Measurements from ENCODE around the gene FIGNL1. TPM values are rescaled to one million over a fixed set of nuclear protein-coding genes. Genes with fewer than 3 reads are reported as not detected.
A peak's percentile ranks its signal among the peaks of the same experiment; 100 is the strongest.

The FIGNL1 gene
- 3.4 TPM for total RNA-seq
- long read RNA-seq, partial matches to known transcripts, result 0 of 9 reads
- long read RNA-seq, other reads (novel, unspliced or antisense), result 5 of 9 reads

- peak; percentile 91 for DNase-seq
- intact Hi-C loops (cut with DNase I), result no loop called here
- ATAC-seq (ENCODE audit: poor library complexity), result peak; percentile 100
These were observed at the start of gene FIGNL1 for GRCh38 chr7:50449881-50450589. FIGNL1 (minus strand) TSS chr7:50450350; CDS start chr7:50447287, 3,063 bp downstream.

- DNase-seq, result no peak
- ATAC-seq (ENCODE audit: poor library complexity), result no peak
- intact Hi-C loops (cut with DNase I), result no loop called here
These were observed 48.9 kb upstream of the FIGNL1 start for GRCh38 chr7:50499092-50499491.

GRCh38 chr7:50497968-50498367 is 47.8 kb upstream of the FIGNL1 start:
- ATAC-seq (ENCODE audit: poor library complexity) (peak; percentile 25), DNase-seq (no peak)
- intact Hi-C loops (cut with DNase I), result no loop called here

GRCh38 chr7:50497068-50497642 is 47.0 kb upstream of the FIGNL1 start:
- peak; percentile 57 for ATAC-seq (ENCODE audit: poor library complexity)
- intact Hi-C loops (cut with DNase I), result no loop called here
- no peak for DNase-seq

GRCh38 chr7:50496569-50496968 is 46.4 kb upstream of the FIGNL1 start:
- ATAC-seq (ENCODE audit: poor library complexity) (no peak), DNase-seq (no peak)
- intact Hi-C loops (cut with DNase I), result no loop called here

GRCh38 chr7:50495746-50496145 is 45.6 kb upstream of the FIGNL1 start:
- ATAC-seq (ENCODE audit: poor library complexity) (no peak), DNase-seq (no peak)
- intact Hi-C loops (cut with DNase I), result no loop called here

GRCh38 chr7:50492770-50493519 is 42.8 kb upstream of the FIGNL1 start:
- ATAC-seq (ENCODE audit: poor library complexity) (no peak), DNase-seq (no peak)
- intact Hi-C loops (cut with DNase I), result no loop called here

GRCh38 chr7:50491943-50492342 is 41.8 kb upstream of the FIGNL1 start:
- intact Hi-C loops (cut with DNase I), result no loop called here
- ATAC-seq (ENCODE audit: poor library complexity), result no peak
- DNase-seq, result no peak

- no peak for DNase-seq
- intact Hi-C loops (cut with DNase I), result no loop called here
- ATAC-seq (ENCODE audit: poor library complexity), result no peak
These were observed 41.1 kb upstream of the FIGNL1 start for GRCh38 chr7:50491209-50491608.

GRCh38 chr7:50488379-50488778 is 38.2 kb upstream of the FIGNL1 start:
- ATAC-seq (ENCODE audit: poor library complexity) (no peak), DNase-seq (no peak)
- intact Hi-C loops (cut with DNase I), result no loop called here

- DNase-seq, result no peak
- intact Hi-C loops (cut with DNase I), result no loop called here
- no peak for ATAC-seq (ENCODE audit: poor library complexity)
These were observed 36.4 kb upstream of the FIGNL1 start for GRCh38 chr7:50486512-50486911.

- DNase-seq (no peak), ATAC-seq (ENCODE audit: poor library complexity) (no peak)
- intact Hi-C loops (cut with DNase I), result no loop called here
These were observed 31.7 kb upstream of the FIGNL1 start for GRCh38 chr7:50481867-50482266.

- intact Hi-C loops (cut with DNase I), result no loop called here
- no peak for ATAC-seq (ENCODE audit: poor library complexity)
- DNase-seq, result no peak
These were observed 30.6 kb upstream of the FIGNL1 start for GRCh38 chr7:50480797-50481196.

- intact Hi-C loops (cut with DNase I), result loop anchor here (10.0 kb wide), 1 partner anchor 585 kb away; no protein-coding TSS in a partner anchor
- DNase-seq, result no peak
- ATAC-seq (ENCODE audit: poor library complexity), result no peak
These were observed 29.8 kb upstream of the FIGNL1 start for GRCh38 chr7:50479743-50480517.

GRCh38 chr7:50477640-50478039 is 27.5 kb upstream of the FIGNL1 start:
- intact Hi-C loops (cut with DNase I), result loop anchor here (10.0 kb wide), 1 partner anchor 587 kb away; no protein-coding TSS in a partner anchor
- ATAC-seq (ENCODE audit: poor library complexity) (no peak), DNase-seq (no peak)

- DNase-seq (no peak), ATAC-seq (ENCODE audit: poor library complexity) (no peak)
- intact Hi-C loops (cut with DNase I), result loop anchor here (10.0 kb wide), 1 partner anchor 588 kb away; no protein-coding TSS in a partner anchor
These were observed 26.9 kb upstream of the FIGNL1 start for GRCh38 chr7:50476953-50477625.

- intact Hi-C loops (cut with DNase I), result loop anchor here (10.0 kb wide), 1 partner anchor 589 kb away; no protein-coding TSS in a partner anchor
- no peak for ATAC-seq (ENCODE audit: poor library complexity)
- DNase-seq, result no peak
These were observed 25.2 kb upstream of the FIGNL1 start for GRCh38 chr7:50475340-50475739.

Data from Right ventricle myocardium superior (tissue), 1 donor.